PC-3 (cell line): Measurements from ENCODE around the gene UBA3. TPM values are rescaled to one million over a fixed set of nuclear protein-coding genes. Genes with fewer than 3 reads are reported as not detected.

Experiments
- ATAC-seq: fragments of 200-7000 bp; cut with Tn5 transposase; 2 replicates; pipeline ENCODE4 v1.9.1; 2020; ENCODE audit warnings: mild to moderate bottlenecking, moderate library complexity
- BruUV-seq: library from RNA; stranded (reverse); fragments of 400-500 nt; replicated peaks from 2 replicates; lab custom pipeline; 2021; lab: Mats Ljungman, UMichigan
- CTCF ChIA-PET: fragments of 300-600 bp; sonication (Branson Sonifier 250); formaldehyde crosslinking; loops from one replicate; lab custom pipeline; 2022; ENCODE audit warnings: antibody characterized with exemption; lab: Charles Lee
- POLR2A ChIA-PET: fragments of 300-600 bp; sonication (Branson Sonifier 250); formaldehyde crosslinking; loops from one replicate; lab custom pipeline; 2022; ENCODE audit warnings: antibody characterized with exemption; ENCODE audit not compliant: unreplicated experiment; lab: Charles Lee
- DNase-seq: peaks from one replicate; pipeline ENCODE4 v3.0.0-alpha.2; 2015
- H2AFZ ChIP-seq: fragments of 300-600 bp; sonication (generic); 2 replicates; pipeline ENCODE4 v1.6.0; 2016; ENCODE audit warnings: antibody characterized with exemption, low read length
- H3F3A ChIP-seq: fragments of 300-600 bp; sonication (generic); one replicate; pipeline ENCODE4 v1.6.0; 2017; ENCODE audit warnings: antibody characterized with exemption, low read length, control low read depth, mild to moderate bottlenecking; ENCODE audit not compliant: unreplicated experiment
- H3K27ac ChIP-seq: fragments of 300-600 bp; sonication (generic); 2 replicates; pipeline ENCODE4 v1.5.1; 2016; ENCODE audit warnings: mild to moderate bottlenecking, low read length
- H3K27me3 ChIP-seq: fragments of 300-600 bp; sonication (generic); 2 replicates; pipeline ENCODE4 v1.6.1; 2016; ENCODE audit warnings: low read length, mixed read lengths
- H3K36me3 ChIP-seq: fragments of 300-600 bp; sonication (generic); 2 replicates; pipeline ENCODE4 v1.6.1; 2016; ENCODE audit warnings: low read depth, mixed run types, low read length, mixed read lengths
- H3K4me1 ChIP-seq: fragments of 300-600 bp; sonication (generic); 2 replicates; pipeline ENCODE4 v1.5.1; 2016; ENCODE audit warnings: low read length; ENCODE audit not compliant: insufficient read depth
- H3K4me2 ChIP-seq: fragments of 300-600 bp; sonication (generic); 2 replicates; pipeline ENCODE4 v1.6.0; 2016; ENCODE audit warnings: low read length
- H3K4me3 ChIP-seq: fragments of 300-600 bp; sonication (generic); 2 replicates; pipeline ENCODE4 v1.5.1; 2016; ENCODE audit warnings: mild to moderate bottlenecking, low read length, mixed read lengths
- H3K79me2 ChIP-seq: fragments of 300-600 bp; sonication (generic); 2 replicates; pipeline ENCODE4 v1.6.1; 2017; ENCODE audit warnings: low read length, mixed read lengths
- H3K9ac ChIP-seq: fragments of 300-600 bp; sonication (generic); 2 replicates; pipeline ENCODE4 v1.6.0; 2016; ENCODE audit warnings: mild to moderate bottlenecking, low read length
- H3K9me2 ChIP-seq: fragments of 300-600 bp; sonication (generic); replicated peaks from 2 replicates; pipeline ENCODE4 v1.6.1; 2016; ENCODE audit warnings: mixed run types, low read length, mixed read lengths
- H3K9me3 ChIP-seq: fragments of 300-600 bp; sonication (generic); 2 replicates; pipeline ENCODE4 v1.6.1; 2016; ENCODE audit warnings: low read length, mixed read lengths
- H4K20me1 ChIP-seq: fragments of 300-600 bp; sonication (generic); 2 replicates; pipeline ENCODE4 v1.6.1; 2016; ENCODE audit warnings: low read length, mixed read lengths
- EZH2 ChIP-seq: fragments of 300-600 bp; sonication (generic); IDR thresholded peaks from one replicate; pipeline ENCODE4 v1.6.1; 2017; ENCODE audit warnings: antibody characterized with exemption, mild to moderate bottlenecking, low read length; ENCODE audit not compliant: unreplicated experiment
- EZH2phosphoT487 ChIP-seq: fragments of 300-600 bp; sonication (generic); IDR thresholded peaks from 2 replicates; pipeline ENCODE4 v1.6.1; 2018; ENCODE audit warnings: mild to moderate bottlenecking, antibody characterized with exemption, low read length, borderline replicate concordance
- intact Hi-C: fragments of 100-400 bp; cut with micrococcal nuclease; formaldehyde crosslinking; loops from 2 replicates; pipeline ENCODE4 v1.9.0; 2023
- total RNA-seq: library from RNA; depleted of rRNA; stranded (reverse); fragments of >200 nt; gene quantifications from 2 replicates; pipeline ENCODE4 v1.2.3, GENCODE V29; 2014
- TF ChIP-seq, protein P1 (sequence below): fragments of 300-600 bp; sonication (generic); conservative IDR thresholded peaks from 2 replicates; pipeline ENCODE4 v1.5.1; 2017; ENCODE audit warnings: antibody characterized with exemption, low read depth, mild to moderate bottlenecking, low read length

The UBA3 gene
- total RNA-seq, 1 experiment from 2014 or later, result 27.5 TPM

DNA sequence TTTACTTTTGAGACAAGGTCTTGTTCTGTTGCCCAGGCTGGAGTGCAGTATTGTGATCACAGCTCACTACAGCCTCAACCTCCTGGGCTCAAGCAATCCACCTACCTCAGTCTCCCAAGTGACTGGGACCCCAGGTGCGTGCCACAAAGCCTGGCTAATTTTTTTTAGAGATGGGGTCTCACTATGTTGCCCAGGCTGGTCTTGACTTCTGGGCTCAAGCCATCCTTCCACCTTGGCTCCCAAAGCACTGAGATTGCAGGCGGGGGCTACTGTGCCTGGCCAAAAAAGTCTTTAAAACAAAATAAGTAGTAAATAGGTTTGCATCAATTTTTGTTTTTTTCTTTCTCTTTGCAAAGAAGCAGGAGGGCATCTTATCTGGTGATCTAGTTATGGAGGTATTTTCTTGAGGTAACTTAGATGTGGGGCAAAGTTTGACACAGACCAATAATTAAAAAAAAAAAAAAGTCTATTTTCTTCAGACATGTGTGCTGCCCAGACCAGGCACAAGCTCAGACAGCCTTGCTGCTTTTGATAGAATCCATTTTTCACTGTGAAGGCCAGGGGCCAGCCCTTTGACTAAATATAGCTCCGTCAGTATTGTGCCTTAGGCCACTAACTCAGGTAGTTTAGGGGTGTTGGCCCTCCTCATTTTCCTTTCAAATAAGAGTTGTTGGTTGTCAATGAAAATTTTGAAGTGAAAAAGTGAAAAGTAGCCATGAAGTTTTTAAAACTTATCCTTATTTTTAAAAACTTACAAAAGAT is 7.0 kb upstream of the UBA3 start:
- BruUV-seq, result no TSS peak
- CTCF ChIA-PET, result interaction anchor here (0.6 kb wide), 1 partner anchor 71 kb away, joined by 11 read pairs; no protein-coding TSS in a partner anchor
- no peak for ATAC-seq

DNA sequence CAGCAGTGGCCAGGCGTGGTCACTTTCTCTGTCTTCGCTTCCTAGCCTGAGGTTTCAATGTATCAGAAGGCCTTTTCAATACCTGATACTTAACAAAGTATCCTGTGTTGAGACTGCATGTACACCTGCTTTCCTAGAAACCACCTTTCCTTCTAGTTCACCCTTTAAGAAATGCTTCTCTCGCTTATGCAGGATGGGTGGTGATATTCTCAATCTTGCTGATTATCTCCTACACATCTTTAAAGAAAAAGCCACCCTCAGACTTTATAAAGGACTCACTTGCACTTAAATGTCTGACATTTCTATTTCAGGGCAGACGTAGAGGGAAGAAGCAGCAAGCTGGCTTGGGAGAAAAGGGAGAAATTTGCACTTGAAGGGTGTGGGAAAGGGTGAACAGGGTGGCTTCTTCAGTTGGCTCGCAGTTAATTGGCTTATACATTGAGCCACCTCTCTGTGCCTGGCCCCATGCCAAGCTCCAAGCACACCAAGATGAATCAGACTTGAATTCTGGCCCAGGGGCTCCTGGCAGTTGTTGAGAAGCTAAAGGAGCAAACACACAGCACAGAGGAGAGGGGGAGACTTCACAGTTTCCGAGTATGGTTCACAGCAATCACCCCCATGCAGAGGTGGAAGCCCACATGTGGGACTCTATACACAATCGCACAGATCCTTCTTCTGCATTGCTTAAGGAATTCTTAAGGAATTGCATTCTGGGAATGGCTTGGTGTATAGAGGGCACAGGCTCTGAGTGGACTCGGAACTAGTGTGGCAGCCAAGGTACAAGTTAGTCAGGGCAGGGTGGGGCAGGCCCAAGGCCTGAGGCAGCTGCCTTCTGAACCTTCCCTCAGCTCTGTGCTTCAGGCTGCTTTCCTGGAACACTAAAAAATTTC is 5.9 kb upstream of the UBA3 start:
- peaks cover 50% of the 10 kb centered on the region for H3K79me2 ChIP-seq
- POLR2A ChIA-PET, result interaction anchor here (0.6 kb wide), 1 partner anchor 114 kb away, joined by 8 read pairs; no protein-coding TSS in a partner anchor
- H2AFZ ChIP-seq, result peak overlapping the region; percentile 90; the same call in 1 of the 2 replicates
- H3K9ac ChIP-seq, result peak overlapping the region; percentile 94
- peak overlapping the region; percentile 99 for H3K27ac ChIP-seq
- H3K36me3 ChIP-seq, result no peaks in the 10 kb centered on the region
- ATAC-seq (peak; percentile 74), DNase-seq (peak; percentile 76)
- CTCF ChIA-PET, result interaction anchor here (0.6 kb wide), 2 partner anchors 73 to 325 kb away, joined by 3 read pairs; partner anchors contain the start of gene EOGT
- TF ChIP-seq EZH2, result no peak
- TF ChIP-seq EZH2phosphoT487, result no peak
- TF ChIP-seq, protein P1, sequence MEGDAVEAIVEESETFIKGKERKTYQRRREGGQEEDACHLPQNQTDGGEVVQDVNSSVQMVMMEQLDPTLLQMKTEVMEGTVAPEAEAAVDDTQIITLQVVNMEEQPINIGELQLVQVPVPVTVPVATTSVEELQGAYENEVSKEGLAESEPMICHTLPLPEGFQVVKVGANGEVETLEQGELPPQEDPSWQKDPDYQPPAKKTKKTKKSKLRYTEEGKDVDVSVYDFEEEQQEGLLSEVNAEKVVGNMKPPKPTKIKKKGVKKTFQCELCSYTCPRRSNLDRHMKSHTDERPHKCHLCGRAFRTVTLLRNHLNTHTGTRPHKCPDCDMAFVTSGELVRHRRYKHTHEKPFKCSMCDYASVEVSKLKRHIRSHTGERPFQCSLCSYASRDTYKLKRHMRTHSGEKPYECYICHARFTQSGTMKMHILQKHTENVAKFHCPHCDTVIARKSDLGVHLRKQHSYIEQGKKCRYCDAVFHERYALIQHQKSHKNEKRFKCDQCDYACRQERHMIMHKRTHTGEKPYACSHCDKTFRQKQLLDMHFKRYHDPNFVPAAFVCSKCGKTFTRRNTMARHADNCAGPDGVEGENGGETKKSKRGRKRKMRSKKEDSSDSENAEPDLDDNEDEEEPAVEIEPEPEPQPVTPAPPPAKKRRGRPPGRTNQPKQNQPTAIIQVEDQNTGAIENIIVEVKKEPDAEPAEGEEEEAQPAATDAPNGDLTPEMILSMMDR, result no peak
- no peaks in the 10 kb centered on the region for H3K27me3 ChIP-seq
- H3K9me3 ChIP-seq, result no peaks in the 10 kb centered on the region
- H3F3A ChIP-seq, result no peaks in the 10 kb centered on the region
- intact Hi-C loops, result loop anchor here (2.0 to 5.0 kb wide), 2 partner anchors 34 to 35 kb away; partner anchors contain the start of gene TMF1
- H3K4me2 ChIP-seq, result peak overlapping the region; percentile 99
- H3K4me1 ChIP-seq, result peaks cover 48% of the 10 kb centered on the region
- H3K4me3 ChIP-seq, result peak overlapping the region; percentile 85
- H3K9me2 ChIP-seq, result no peaks in the 10 kb centered on the region
- no peaks in the 10 kb centered on the region for H4K20me1 ChIP-seq
- BruUV-seq, result TSS peak; percentile 97

More for the DNA sequence above, 7.0 kb upstream of the UBA3 start:
- POLR2A ChIA-PET, result no interaction called here
- DNase-seq, result no peak
- H3F3A ChIP-seq, result no peaks in the 10 kb centered on the region
- no peaks in the 10 kb centered on the region for H3K9me2 ChIP-seq
- H3K27ac ChIP-seq, result peak overlapping the region; percentile 99
- H3K79me2 ChIP-seq, result peaks cover 50% of the 10 kb centered on the region
- peaks cover 48% of the 10 kb centered on the region for H3K4me1 ChIP-seq
- H3K9me3 ChIP-seq, result no peaks in the 10 kb centered on the region
- H3K4me2 ChIP-seq, result peak overlapping the region; percentile 99
- intact Hi-C loops, result loop anchor here (2.0 to 5.0 kb wide), 2 partner anchors 34 to 35 kb away; partner anchors contain the start of gene TMF1
- H3K27me3 ChIP-seq, result no peaks in the 10 kb centered on the region
- peak overlapping the region; percentile 94 for H3K9ac ChIP-seq
- no peak overlapping the region for H2AFZ ChIP-seq
- peak overlapping the region; percentile 85 for H3K4me3 ChIP-seq
- H4K20me1 ChIP-seq, result no peaks in the 10 kb centered on the region
- no peaks in the 10 kb centered on the region for H3K36me3 ChIP-seq
- TF ChIP-seq EZH2phosphoT487 (no peak), EZH2 (no peak)
- TF ChIP-seq, protein P1, result no peak
